Calu3 (cell line): ENCODE data around the gene THOC1. TPM values are rescaled to one million over a fixed set of nuclear protein-coding genes. Genes with fewer than 3 reads are reported as not detected.

Source experiments
- BruUV-seq: library from RNA; stranded (reverse); fragments of 400-500 nt; replicated peaks from 2 replicates; lab custom pipeline; 2021; lab: Mats Ljungman, UMichigan
- CTCF ChIA-PET: fragments of 300-600 bp; sonication (Branson Sonifier 250); formaldehyde crosslinking; loops from one replicate; lab custom pipeline; 2022; ENCODE audit warnings: antibody characterized with exemption; lab: Charles Lee
- DNase-seq: peaks from one replicate; pipeline ENCODE4 v3.0.0; 2022
- H3K27ac Mint-ChIP-seq: one replicate; pipeline ENCODE4 v1.8.0; 2022; ENCODE audit warnings: mixed read lengths; ENCODE audit not compliant: unreplicated experiment
- H3K27me3 Mint-ChIP-seq: one replicate; pipeline ENCODE4 v1.8.0; 2022; ENCODE audit warnings: mixed read lengths; ENCODE audit not compliant: unreplicated experiment
- H3K36me3 Mint-ChIP-seq: one replicate; pipeline ENCODE4 v1.8.0; 2022; ENCODE audit warnings: mild to moderate bottlenecking, moderate library complexity, mixed read lengths; ENCODE audit not compliant: insufficient read depth, unreplicated experiment
- H3K4me1 Mint-ChIP-seq: one replicate; pipeline ENCODE4 v1.8.0; 2022; ENCODE audit warnings: mild to moderate bottlenecking, low read depth, mixed read lengths; ENCODE audit not compliant: unreplicated experiment
- H3K4me3 Mint-ChIP-seq: one replicate; pipeline ENCODE4 v1.8.0; 2022; ENCODE audit warnings: mild to moderate bottlenecking, low read depth, moderate library complexity, mixed read lengths; ENCODE audit not compliant: unreplicated experiment
- H3K9me3 Mint-ChIP-seq: one replicate; pipeline ENCODE4 v1.8.0; 2022; ENCODE audit warnings: low read depth, mixed read lengths; ENCODE audit not compliant: unreplicated experiment
- intact Hi-C: fragments of 100-400 bp; cut with micrococcal nuclease; formaldehyde crosslinking; loops from one replicate; pipeline ENCODE4 v1.10.0; 2022; ENCODE audit not compliant: unreplicated experiment
- total RNA-seq: library from RNA; stranded (reverse); gene quantifications from 2 replicates; pipeline ENCODE4 v1.2.3, GENCODE V29; 2022
- TF ChIP-seq, protein P1 (sequence below): fragments of 200-600 bp; IDR thresholded peaks from one replicate; pipeline ENCODE4 v1.8.0; 2022; ENCODE audit warnings: antibody characterized with exemption; ENCODE audit not compliant: unreplicated experiment

The THOC1 gene
- total RNA-seq, 1 experiment from 2014 or later, result 47.1 TPM

DNA sequence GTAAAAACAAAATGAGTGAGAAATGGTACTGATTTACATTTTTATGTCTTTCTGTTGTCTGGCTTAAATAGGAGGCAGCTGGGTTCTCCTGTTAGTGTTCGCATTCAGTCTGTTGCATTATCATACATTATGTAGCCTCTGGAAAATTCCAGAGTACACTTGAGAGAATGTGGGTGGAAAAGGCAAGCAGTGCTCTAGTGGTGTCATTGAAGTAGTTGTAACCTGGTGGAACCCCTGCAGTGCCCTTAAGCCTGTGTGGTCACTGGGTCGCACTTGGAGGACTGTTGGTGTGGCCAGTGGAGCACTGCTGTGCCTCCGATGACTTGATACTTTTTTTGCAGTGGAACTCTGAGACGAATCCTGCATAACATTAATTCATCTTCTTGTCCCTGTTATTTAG, 57.1 kb downstream of the THOC1 start:
- Mint-ChIP-seq H3K36me3 (peaks cover 70% of the 10 kb centered on the region), H3K4me3 (no peak overlapping the region), H3K4me1 (peaks cover under 1% of the 10 kb centered on the region), H3K27ac (no peak overlapping the region), H3K27me3 (no peaks in the 10 kb centered on the region), H3K9me3 (no peaks in the 10 kb centered on the region)
- TF ChIP-seq, protein P1, sequence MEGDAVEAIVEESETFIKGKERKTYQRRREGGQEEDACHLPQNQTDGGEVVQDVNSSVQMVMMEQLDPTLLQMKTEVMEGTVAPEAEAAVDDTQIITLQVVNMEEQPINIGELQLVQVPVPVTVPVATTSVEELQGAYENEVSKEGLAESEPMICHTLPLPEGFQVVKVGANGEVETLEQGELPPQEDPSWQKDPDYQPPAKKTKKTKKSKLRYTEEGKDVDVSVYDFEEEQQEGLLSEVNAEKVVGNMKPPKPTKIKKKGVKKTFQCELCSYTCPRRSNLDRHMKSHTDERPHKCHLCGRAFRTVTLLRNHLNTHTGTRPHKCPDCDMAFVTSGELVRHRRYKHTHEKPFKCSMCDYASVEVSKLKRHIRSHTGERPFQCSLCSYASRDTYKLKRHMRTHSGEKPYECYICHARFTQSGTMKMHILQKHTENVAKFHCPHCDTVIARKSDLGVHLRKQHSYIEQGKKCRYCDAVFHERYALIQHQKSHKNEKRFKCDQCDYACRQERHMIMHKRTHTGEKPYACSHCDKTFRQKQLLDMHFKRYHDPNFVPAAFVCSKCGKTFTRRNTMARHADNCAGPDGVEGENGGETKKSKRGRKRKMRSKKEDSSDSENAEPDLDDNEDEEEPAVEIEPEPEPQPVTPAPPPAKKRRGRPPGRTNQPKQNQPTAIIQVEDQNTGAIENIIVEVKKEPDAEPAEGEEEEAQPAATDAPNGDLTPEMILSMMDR, result no peak
- DNase-seq, result no peak
- CTCF ChIA-PET, result no interaction called here
- BruUV-seq, result no TSS peak
- intact Hi-C loops, result no loop called here

DNA sequence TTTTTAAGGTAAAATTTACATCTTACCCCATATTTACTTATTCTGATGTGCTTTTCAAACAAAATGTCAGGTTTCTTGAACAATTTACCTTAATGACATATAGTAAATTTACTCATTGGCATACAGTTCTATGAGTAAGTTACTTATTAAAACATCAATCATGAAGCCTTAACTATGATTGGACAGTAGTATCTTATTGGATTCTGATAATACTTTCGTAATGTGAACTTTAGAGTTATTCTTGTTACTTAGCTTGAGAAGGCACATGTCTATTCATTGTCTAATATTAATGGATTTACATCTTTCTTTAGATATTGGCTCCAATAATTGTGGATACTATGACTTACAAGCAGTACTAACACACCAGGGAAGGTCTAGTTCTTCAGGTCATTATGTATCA, 57.8 kb downstream of the THOC1 start:
- no peak overlapping the region for H3K4me3 Mint-ChIP-seq
- H3K27ac Mint-ChIP-seq, result no peak overlapping the region
- H3K4me1 Mint-ChIP-seq, result peaks cover 7% of the 10 kb centered on the region
- no peaks in the 10 kb centered on the region for H3K27me3 Mint-ChIP-seq
- intact Hi-C loops, result no loop called here
- no TSS peak for BruUV-seq
- peaks cover 72% of the 10 kb centered on the region for H3K36me3 Mint-ChIP-seq
- TF ChIP-seq, protein P1, result no peak
- no peaks in the 10 kb centered on the region for H3K9me3 Mint-ChIP-seq
- no peak for DNase-seq
- CTCF ChIA-PET, result no interaction called here

DNA sequence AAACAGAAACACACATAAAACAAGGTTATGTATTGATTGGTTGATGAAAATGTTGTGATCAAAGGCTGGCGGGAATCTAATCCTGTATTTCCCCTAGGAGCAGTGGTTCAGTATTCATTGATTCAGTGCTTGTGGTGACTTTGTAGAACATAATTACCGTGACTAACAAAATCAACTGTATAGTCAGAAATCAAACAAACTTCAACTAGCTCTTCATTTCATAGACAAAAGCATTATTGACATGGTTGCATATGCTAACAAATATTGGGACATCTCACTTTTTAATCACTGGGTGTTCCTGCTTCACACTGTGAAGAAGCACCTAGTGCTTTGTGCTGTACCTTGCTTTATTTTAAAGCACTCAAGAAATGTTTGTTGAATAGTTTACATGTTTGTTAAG, 68.1 kb downstream of the THOC1 start:
- no peak overlapping the region for H3K4me3 Mint-ChIP-seq
- CTCF ChIA-PET, result no interaction called here
- TF ChIP-seq, protein P1, result no peak
- intact Hi-C loops, result no loop called here
- H3K27me3 Mint-ChIP-seq, result no peaks in the 10 kb centered on the region
- H3K4me1 Mint-ChIP-seq, result no peaks in the 10 kb centered on the region
- BruUV-seq, result no TSS peak
- H3K36me3 Mint-ChIP-seq, result peaks cover 13% of the 10 kb centered on the region
- no peak for DNase-seq
- H3K9me3 Mint-ChIP-seq, result no peaks in the 10 kb centered on the region
- H3K27ac Mint-ChIP-seq, result no peak overlapping the region

DNA sequence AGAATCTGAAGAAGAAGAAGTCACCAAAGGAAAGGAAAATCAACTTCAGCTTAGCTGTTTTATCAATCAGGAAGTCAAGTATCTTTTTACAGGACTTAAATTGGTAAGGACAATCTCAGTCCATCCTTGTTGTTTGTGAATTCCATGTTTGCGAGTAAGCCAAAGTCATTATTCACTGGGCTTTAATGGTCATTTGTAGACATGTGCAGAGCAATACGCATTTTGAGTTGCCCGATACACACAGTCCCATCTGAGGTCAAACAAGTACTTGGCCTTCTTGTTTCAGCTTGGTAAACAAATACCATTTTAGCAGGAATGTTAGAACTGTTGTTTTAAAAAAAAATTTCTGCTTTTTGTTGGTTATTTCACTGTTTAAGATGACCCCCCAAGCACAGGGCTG, 68.6 kb downstream of the THOC1 start:
- H3K27me3 Mint-ChIP-seq, result no peaks in the 10 kb centered on the region
- TF ChIP-seq, protein P1, result no peak
- CTCF ChIA-PET, result no interaction called here
- H3K9me3 Mint-ChIP-seq, result no peaks in the 10 kb centered on the region
- H3K27ac Mint-ChIP-seq, result no peak overlapping the region
- intact Hi-C loops, result no loop called here
- BruUV-seq, result no TSS peak
- peaks cover 13% of the 10 kb centered on the region for H3K36me3 Mint-ChIP-seq
- DNase-seq, result no peak
- no peaks in the 10 kb centered on the region for H3K4me1 Mint-ChIP-seq
- no peak overlapping the region for H3K4me3 Mint-ChIP-seq
